Pulmonary artery endothelial cell (primary cell): ENCODE results near the gene ASIC2. TPM values are rescaled to one million over a fixed set of nuclear protein-coding genes. Genes with fewer than 3 reads are reported as not detected.
"Not testable (repeated sequence)": the region's sequence is repeated elsewhere in the genome, so short reads cannot be mapped to it uniquely, and the experiment has no call there.

ENCODE experiments used
- DNase-seq: peaks from one replicate; pipeline ENCODE4 v3.0.0-alpha.2; 2011; ENCODE audit warnings: low read depth, low spot score
- total RNA-seq: library from RNA; depleted of rRNA; stranded (reverse); fragments of >200 nt; gene quantifications from 2 replicates; pipeline ENCODE4 v1.2.3, GENCODE V29; 2014

The ASIC2 gene
- total RNA-seq, 1 donor from 2014 or later: under 0.01 TPM

- no peak for DNase-seq
Observed at GRCh38 chr17:32992321-32993033, 300.6 kb downstream of the ASIC2 start.

GRCh38 chr17:32988481-32989101 is 304.5 kb downstream of the ASIC2 start:
- DNase-seq: no peak

- DNase-seq: not testable (repeated sequence)
Observed at GRCh38 chr17:32987868-32988267, 305.2 kb downstream of the ASIC2 start.

GRCh38 chr17:32987453-32987805 is 305.7 kb downstream of the ASIC2 start:
- DNase-seq: not testable (repeated sequence)

- DNase-seq: no peak
Observed at GRCh38 chr17:32985050-32985756, 307.9 kb downstream of the ASIC2 start.

- DNase-seq: not testable (repeated sequence)
Observed at GRCh38 chr17:32981611-32982010, 311.5 kb downstream of the ASIC2 start.

- no peak for DNase-seq
Observed at GRCh38 chr17:32980230-32980629, 312.9 kb downstream of the ASIC2 start.

- no peak for DNase-seq
Observed at GRCh38 chr17:32976605-32977004, 316.5 kb downstream of the ASIC2 start.

- no peak for DNase-seq
Observed at GRCh38 chr17:32976131-32976530, 317.0 kb downstream of the ASIC2 start.

GRCh38 chr17:32971171-32971570 is 321.9 kb downstream of the ASIC2 start:
- DNase-seq: no peak

GRCh38 chr17:32970281-32970680 is 322.8 kb downstream of the ASIC2 start:
- DNase-seq: no peak

GRCh38 chr17:32969231-32969630 is 323.9 kb downstream of the ASIC2 start:
- not testable (repeated sequence) for DNase-seq

GRCh38 chr17:32964541-32964940 is 328.6 kb downstream of the ASIC2 start:
- DNase-seq: no peak
